Measurements from ENCODE around the gene TNFRSF18. TPM values are rescaled to one million over a fixed set of nuclear protein-coding genes. Genes with fewer than 3 reads are reported as not detected.

TNFRSF18 gene
- polyA plus RNA-seq, 1 donor (not counting 4 experiments of a cell fraction or from before 2014, with no cell fraction given) = 0.21 TPM

DNA sequence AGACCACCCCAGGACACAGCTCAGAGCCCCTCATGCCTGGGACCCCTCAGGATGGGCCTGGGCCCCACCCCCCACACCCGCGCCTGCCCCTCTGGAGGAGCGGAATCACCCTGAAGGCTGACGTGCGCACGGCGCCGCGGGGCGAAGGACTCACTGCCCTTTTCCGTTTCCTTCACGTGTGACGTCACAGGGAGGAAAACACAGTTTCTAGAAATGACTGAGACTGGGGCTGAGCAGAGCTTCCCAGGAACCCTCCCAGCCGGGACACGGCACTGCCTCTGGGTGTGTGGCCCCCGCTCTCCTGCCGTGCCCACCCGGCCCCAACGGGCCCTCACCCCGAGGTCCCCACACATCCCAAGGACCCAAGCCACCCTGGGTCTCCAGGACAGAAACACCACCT is 12.9 kb upstream of the TNFRSF18 start:
- dilution Hi-C loops (cut with MboI; ENCODE audit: extremely low pct_ligation_motif_present, low sequenced_read_pairs) = no loop called here

DNA sequence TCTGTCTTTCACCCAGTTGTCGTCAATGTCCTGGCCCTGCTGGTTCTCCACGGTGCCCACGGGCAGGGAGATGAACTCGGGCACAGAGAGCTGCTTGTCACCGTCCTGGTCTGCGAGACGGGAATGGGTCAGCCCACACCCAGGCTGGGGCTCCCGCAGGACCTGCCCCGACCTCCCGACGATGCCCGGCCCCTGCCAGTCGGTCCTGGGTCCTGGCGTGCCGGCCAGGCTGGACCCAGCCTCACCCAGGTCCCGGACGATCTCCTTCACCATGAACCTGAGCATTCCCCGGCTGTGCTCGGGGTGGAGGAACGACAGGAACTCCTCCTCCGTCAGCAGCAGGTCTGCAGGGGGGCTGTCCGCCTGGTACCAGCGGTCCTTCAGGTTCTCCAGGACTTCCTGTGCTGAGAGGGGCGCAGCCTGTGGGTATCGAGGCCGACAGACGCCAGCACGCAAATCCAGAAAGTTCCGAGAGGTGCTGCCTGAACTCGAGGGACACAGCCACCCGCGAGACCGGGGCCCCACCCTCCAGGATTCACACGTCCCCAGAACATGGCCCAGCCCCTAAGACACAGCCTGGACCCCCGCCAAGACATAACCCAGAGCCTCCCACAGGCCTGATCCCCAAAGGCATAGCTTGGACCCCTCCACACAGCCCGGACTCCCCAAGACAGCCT is 12.3 kb upstream of the TNFRSF18 start:
- H4K20me1 ChIP-seq (ENCODE audit: control insufficient read depth, extremely low read depth, insufficient read depth, low read length) = no peaks in the 10 kb centered on the region
- TF ChIP-seq, protein P1, sequence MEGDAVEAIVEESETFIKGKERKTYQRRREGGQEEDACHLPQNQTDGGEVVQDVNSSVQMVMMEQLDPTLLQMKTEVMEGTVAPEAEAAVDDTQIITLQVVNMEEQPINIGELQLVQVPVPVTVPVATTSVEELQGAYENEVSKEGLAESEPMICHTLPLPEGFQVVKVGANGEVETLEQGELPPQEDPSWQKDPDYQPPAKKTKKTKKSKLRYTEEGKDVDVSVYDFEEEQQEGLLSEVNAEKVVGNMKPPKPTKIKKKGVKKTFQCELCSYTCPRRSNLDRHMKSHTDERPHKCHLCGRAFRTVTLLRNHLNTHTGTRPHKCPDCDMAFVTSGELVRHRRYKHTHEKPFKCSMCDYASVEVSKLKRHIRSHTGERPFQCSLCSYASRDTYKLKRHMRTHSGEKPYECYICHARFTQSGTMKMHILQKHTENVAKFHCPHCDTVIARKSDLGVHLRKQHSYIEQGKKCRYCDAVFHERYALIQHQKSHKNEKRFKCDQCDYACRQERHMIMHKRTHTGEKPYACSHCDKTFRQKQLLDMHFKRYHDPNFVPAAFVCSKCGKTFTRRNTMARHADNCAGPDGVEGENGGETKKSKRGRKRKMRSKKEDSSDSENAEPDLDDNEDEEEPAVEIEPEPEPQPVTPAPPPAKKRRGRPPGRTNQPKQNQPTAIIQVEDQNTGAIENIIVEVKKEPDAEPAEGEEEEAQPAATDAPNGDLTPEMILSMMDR (optimal IDR thresholded peaks at IDR 0.05 in 1 of 3, IDR thresholded peaks at IDR 0.05 in 1 of 3, conservative IDR thresholded peaks at IDR 0.05 in 1 of 3; ENCODE audit: extremely low read depth in 1 of 3, insufficient read depth in 2 of 3, low read length in 3 of 3) = no peak
- no peak for TF ChIP-seq EZH2 (IDR thresholded peaks at IDR 0.05; ENCODE audit: low read length)
- dilution Hi-C loops (cut with MboI; ENCODE audit: extremely low pct_ligation_motif_present, low sequenced_read_pairs) = no loop called here
- H3K9me3 ChIP-seq (ENCODE audit: control insufficient read depth, low read depth, low read length) = no peaks in the 10 kb centered on the region
- no peak overlapping the region for H3K4me2 ChIP-seq (ENCODE audit: control insufficient read depth, extremely low read depth, insufficient read depth, low read depth, low read length)
- DNase-seq (ENCODE audit: low read depth, low spot score) (no peak), FAIRE-seq (no peak)
- no peak overlapping the region for H2AFZ ChIP-seq (ENCODE audit: control insufficient read depth, low read length)
- H3K27ac ChIP-seq (ENCODE audit: control insufficient read depth, insufficient read depth, low read length) = no peak overlapping the region
- H3K36me3 ChIP-seq (ENCODE audit: control insufficient read depth in 2 of 2, extremely low read depth in 1 of 2, insufficient read depth in 2 of 2, low read length in 2 of 2) = peaks cover 28 to 30% of the 10 kb centered on the region in 2 experiments
- peaks cover 8% of the 10 kb centered on the region for H3K4me1 ChIP-seq (ENCODE audit: control insufficient read depth, extremely low read depth, insufficient read depth, low read length)
- peaks cover 2% of the 10 kb centered on the region for H3K79me2 ChIP-seq (ENCODE audit: control insufficient read depth, insufficient read depth, low read length)
- H3K9me1 ChIP-seq (ENCODE audit: control insufficient read depth, extremely low read depth, insufficient read depth, low read length) = peaks cover 2% of the 10 kb centered on the region
- H3K27me3 ChIP-seq (ENCODE audit: control insufficient read depth, extremely low read depth, insufficient read depth, low read length) = no peaks in the 10 kb centered on the region
- H3K4me3 ChIP-seq (ENCODE audit: control insufficient read depth in 2 of 3, extremely low read depth in 1 of 3, insufficient read depth in 2 of 3, low read depth in 1 of 3, low read length in 3 of 3) = no peak overlapping the region
- H3K9ac ChIP-seq (ENCODE audit: control insufficient read depth, extremely low read depth, insufficient read depth, low read length) = no peak overlapping the region

More for the DNA sequence above, 12.9 kb upstream of the TNFRSF18 start:
- Histone ChIP-seq H3K4me1 (ENCODE audit: control insufficient read depth, extremely low read depth, insufficient read depth, low read length) (peaks cover 8% of the 10 kb centered on the region), H4K20me1 (ENCODE audit: control insufficient read depth, extremely low read depth, insufficient read depth, low read length) (no peaks in the 10 kb centered on the region), H3K36me3 (ENCODE audit: control insufficient read depth in 2 of 2, extremely low read depth in 1 of 2, insufficient read depth in 2 of 2, low read length in 2 of 2) (peaks cover 28 to 30% of the 10 kb centered on the region in 2 experiments), H3K9me3 (ENCODE audit: control insufficient read depth, low read depth, low read length) (no peaks in the 10 kb centered on the region), H3K79me2 (ENCODE audit: control insufficient read depth, insufficient read depth, low read length) (peaks cover 2% of the 10 kb centered on the region), H3K9ac (ENCODE audit: control insufficient read depth, extremely low read depth, insufficient read depth, low read length) (no peak overlapping the region), H3K9me1 (ENCODE audit: control insufficient read depth, extremely low read depth, insufficient read depth, low read length) (peaks cover 2% of the 10 kb centered on the region), H3K4me2 (ENCODE audit: control insufficient read depth, extremely low read depth, insufficient read depth, low read depth, low read length) (no peak overlapping the region), H3K4me3 (ENCODE audit: control insufficient read depth in 2 of 3, extremely low read depth in 1 of 3, insufficient read depth in 2 of 3, low read depth in 1 of 3, low read length in 3 of 3) (no peak overlapping the region), H3K27ac (ENCODE audit: control insufficient read depth, insufficient read depth, low read length) (no peak overlapping the region), H3K27me3 (ENCODE audit: control insufficient read depth, extremely low read depth, insufficient read depth, low read length) (no peaks in the 10 kb centered on the region), H2AFZ (ENCODE audit: control insufficient read depth, low read length) (no peak overlapping the region)
- no peak for TF ChIP-seq EZH2 (IDR thresholded peaks at IDR 0.05; ENCODE audit: low read length)
- TF ChIP-seq, protein P1 (optimal IDR thresholded peaks at IDR 0.05 in 1 of 3, IDR thresholded peaks at IDR 0.05 in 1 of 3, conservative IDR thresholded peaks at IDR 0.05 in 1 of 3; ENCODE audit: extremely low read depth in 1 of 3, insufficient read depth in 2 of 3, low read length in 3 of 3) = no peak
- FAIRE-seq (no peak), DNase-seq (ENCODE audit: low read depth, low spot score) (no peak)

All from keratinocyte (primary cell).